ENCODE measurements around the gene DHRS2. TPM values are rescaled to one million over a fixed set of nuclear protein-coding genes. Genes with fewer than 3 reads are reported as not detected.

DHRS2 gene
- total and polyA plus RNA-seq, 2 of the 13 experiments (the other 11 are each of a cell fraction or from before 2014, with no cell fraction given), result 1,621 to 3,021 TPM

DNA sequence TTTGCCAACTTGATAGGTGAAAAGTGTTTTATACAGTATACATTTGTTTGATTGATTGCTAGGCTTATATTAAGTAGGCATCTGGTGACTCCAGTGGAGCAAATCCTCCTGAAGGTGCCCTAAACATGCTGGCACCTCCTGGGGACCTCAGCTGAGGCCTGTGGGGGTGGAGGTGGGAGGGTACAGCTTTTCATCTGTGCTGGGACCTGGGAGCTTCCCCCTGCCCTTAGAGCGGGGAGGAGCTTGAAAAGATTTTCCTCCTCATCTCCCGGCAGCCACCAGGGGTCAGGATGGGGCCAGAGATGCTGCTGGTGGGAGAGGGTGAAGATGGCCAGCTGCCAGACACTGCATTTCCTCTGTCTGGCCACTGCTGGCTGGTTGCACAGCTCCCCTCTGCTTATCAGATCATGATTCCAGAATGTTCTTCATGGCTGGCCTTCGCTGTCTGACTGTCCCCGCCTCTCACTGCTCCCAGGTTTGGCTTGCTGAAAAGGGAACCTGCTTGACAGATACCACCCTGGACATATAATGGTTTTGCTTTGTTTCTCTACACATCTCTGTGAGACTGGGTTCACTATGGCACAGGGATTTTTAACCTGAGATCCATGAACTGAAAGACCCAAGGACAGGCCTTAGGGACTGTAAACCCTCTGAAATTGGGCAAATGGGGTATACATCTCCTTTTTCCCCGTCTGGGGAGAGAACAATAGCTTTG is 47.1 kb upstream of the DHRS2 start (continued):
- TF ChIP-seq PHF5A (CRISPR knock-in tag; IDR thresholded peaks at IDR 0.05; ENCODE audit: low read depth, unreplicated experiment) (peak; percentile 99), JUN (CRISPR knock-in tag; IDR thresholded peaks at IDR 0.05) (peak; percentile 92), SETDB1 (CRISPR knock-in tag; IDR thresholded peaks at IDR 0.05; ENCODE audit: borderline replicate concordance) (no peak), SRSF1 (optimal IDR thresholded peaks at IDR 0.05; ENCODE audit: low read depth, low read length) (peak; percentile 78), RFXANK (CRISPR knock-in tag; IDR thresholded peaks at IDR 0.05) (peak; percentile 87; the same call in 1 of the 2 replicates), POGK (CRISPR knock-in tag; conservative IDR thresholded peaks at IDR 0.05) (peak; percentile 98), ARID5B (CRISPR knock-in tag; IDR thresholded peaks at IDR 0.05) (peak; percentile 95), ETV6 (CRISPR knock-in tag; conservative IDR thresholded peaks at IDR 0.05) (peak; percentile 92), MBNL3 (CRISPR knock-in tag; conservative IDR thresholded peaks at IDR 0.05) (no peak), MXD1 (CRISPR knock-in tag; IDR thresholded peaks at IDR 0.05) (peak; percentile 58), PHB2 (IDR thresholded peaks at IDR 0.05; ENCODE audit: partially characterized antibody) (no peak), ZNF790 (CRISPR knock-in tag; IDR thresholded peaks at IDR 0.05; ENCODE audit: borderline replicate concordance) (peak; percentile 80; the same call in 1 of the 2 replicates), HNRNPUL1 (IDR thresholded peaks at IDR 0.05; ENCODE audit: low read depth, low read length) (no peak), KDM1A (CRISPR knock-in tag; IDR thresholded peaks at IDR 0.05) (peak; percentile 83), ZSCAN9 (CRISPR knock-in tag; IDR thresholded peaks at IDR 0.05; ENCODE audit: borderline replicate concordance) (peak; percentile 97; the same call in 1 of the 2 replicates), NFATC3 (CRISPR knock-in tag; IDR thresholded peaks at IDR 0.05) (no peak; the same call in 1 of the 2 replicates), ARNT (IDR thresholded peaks at IDR 0.05) (no peak), NFYB (CRISPR knock-in tag; IDR thresholded peaks at IDR 0.05) (peak; percentile 48; the same call in 1 of the 2 replicates), ZNF576 (CRISPR knock-in tag; IDR thresholded peaks at IDR 0.05) (no peak)
- TF ChIP-seq, protein P1, sequence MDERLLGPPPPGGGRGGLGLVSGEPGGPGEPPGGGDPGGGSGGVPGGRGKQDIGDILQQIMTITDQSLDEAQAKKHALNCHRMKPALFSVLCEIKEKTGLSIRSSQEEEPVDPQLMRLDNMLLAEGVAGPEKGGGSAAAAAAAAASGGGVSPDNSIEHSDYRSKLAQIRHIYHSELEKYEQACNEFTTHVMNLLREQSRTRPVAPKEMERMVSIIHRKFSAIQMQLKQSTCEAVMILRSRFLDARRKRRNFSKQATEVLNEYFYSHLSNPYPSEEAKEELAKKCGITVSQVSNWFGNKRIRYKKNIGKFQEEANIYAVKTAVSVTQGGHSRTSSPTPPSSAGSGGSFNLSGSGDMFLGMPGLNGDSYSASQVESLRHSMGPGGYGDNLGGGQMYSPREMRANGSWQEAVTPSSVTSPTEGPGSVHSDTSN (CRISPR knock-in tag; IDR thresholded peaks at IDR 0.05), result no peak
- TF ChIP-seq, protein P2, sequence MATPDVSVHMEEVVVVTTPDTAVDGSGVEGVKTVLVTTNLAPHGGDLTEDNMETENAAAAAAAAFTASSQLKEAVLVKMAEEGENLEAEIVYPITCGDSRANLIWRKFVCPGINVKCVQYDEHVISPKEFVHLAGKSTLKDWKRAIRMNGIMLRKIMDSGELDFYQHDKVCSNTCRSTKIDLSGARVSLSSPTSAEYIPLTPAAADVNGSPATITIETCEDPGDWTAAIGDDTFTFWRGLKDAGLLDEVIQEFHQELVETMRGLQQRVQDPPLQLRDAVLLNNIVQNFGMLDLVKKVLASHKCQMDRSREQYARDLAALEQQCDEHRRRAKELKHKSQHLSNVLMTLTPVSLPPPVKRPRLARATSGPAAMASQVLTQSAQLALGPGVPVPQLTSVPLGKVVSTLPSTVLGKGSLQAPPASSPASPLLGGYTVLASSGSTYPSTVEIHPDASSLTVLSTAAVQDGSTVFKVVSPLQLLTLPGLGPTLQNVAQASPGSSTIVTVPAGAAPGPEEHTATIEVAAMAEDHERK (CRISPR knock-in tag; IDR thresholded peaks at IDR 0.05; ENCODE audit: low read depth), result 0 out of 2 replicates have a peak, but pooled peaks have one; percentile 14

All from HepG2 (cell line).